Measurements from ENCODE around the gene ITGAV.

Gene ITGAV

GRCh38 chr2:186675380-186675779, 85.5 kb downstream of the ITGAV start:
- Histone ChIP-seq H3K27ac (no peak overlapping the region), H3K4me1 (no peaks in the 10 kb centered on the region), H3K9me3 (ENCODE audit: control insufficient read depth, low read length) (no peaks in the 10 kb centered on the region), H3K79me2 (no peaks in the 10 kb centered on the region), H2AFZ (no peak overlapping the region), H3K9ac (no peak overlapping the region), H3K4me3 (ENCODE audit: low read depth, low read length) (no peak overlapping the region), H3K36me3 (ENCODE audit: control insufficient read depth, insufficient read depth, low read length) (no peaks in the 10 kb centered on the region), H3K4me2 (ENCODE audit: low read length) (no peak overlapping the region), H3K27me3 (ENCODE audit: control insufficient read depth, insufficient read depth, low read length) (no peaks in the 10 kb centered on the region)
- no peak for TF ChIP-seq CTCF (IDR thresholded peaks at IDR 0.05)

GRCh38 chr2:186683341-186683740, 93.5 kb downstream of the ITGAV start:
- no peaks in the 10 kb centered on the region for H3K36me3 ChIP-seq (ENCODE audit: control insufficient read depth, insufficient read depth, low read length)
- H3K9ac ChIP-seq, result no peak overlapping the region
- no peaks in the 10 kb centered on the region for H3K9me3 ChIP-seq (ENCODE audit: control insufficient read depth, low read length)
- no peak overlapping the region for H2AFZ ChIP-seq
- H3K4me3 ChIP-seq (ENCODE audit: low read depth, low read length), result no peak overlapping the region
- no peak overlapping the region for H3K27ac ChIP-seq
- no peak for TF ChIP-seq CTCF (IDR thresholded peaks at IDR 0.05)
- no peaks in the 10 kb centered on the region for H3K4me1 ChIP-seq
- H3K79me2 ChIP-seq, result no peaks in the 10 kb centered on the region
- no peaks in the 10 kb centered on the region for H3K27me3 ChIP-seq (ENCODE audit: control insufficient read depth, insufficient read depth, low read length)
- no peak overlapping the region for H3K4me2 ChIP-seq (ENCODE audit: low read length)

- H3K4me1 ChIP-seq, result no peaks in the 10 kb centered on the region
- no peak for TF ChIP-seq CTCF (IDR thresholded peaks at IDR 0.05)
- H3K4me3 ChIP-seq (ENCODE audit: low read depth, low read length), result no peak overlapping the region
- H3K9ac ChIP-seq, result no peak overlapping the region
- H3K36me3 ChIP-seq (ENCODE audit: control insufficient read depth, insufficient read depth, low read length), result no peaks in the 10 kb centered on the region
- H2AFZ ChIP-seq, result no peak overlapping the region
- no peak overlapping the region for H3K4me2 ChIP-seq (ENCODE audit: low read length)
- H3K27me3 ChIP-seq (ENCODE audit: control insufficient read depth, insufficient read depth, low read length), result no peaks in the 10 kb centered on the region
- H3K9me3 ChIP-seq (ENCODE audit: control insufficient read depth, low read length), result no peaks in the 10 kb centered on the region
- no peaks in the 10 kb centered on the region for H3K79me2 ChIP-seq
- H3K27ac ChIP-seq, result no peak overlapping the region
Observed at GRCh38 chr2:186687807-186688211, 98.0 kb downstream of the ITGAV start.

GRCh38 chr2:186688813-186689212, 99.0 kb downstream of the ITGAV start:
- H3K4me2 ChIP-seq (ENCODE audit: low read length), result no peak overlapping the region
- H3K36me3 ChIP-seq (ENCODE audit: control insufficient read depth, insufficient read depth, low read length), result no peaks in the 10 kb centered on the region
- H3K9me3 ChIP-seq (ENCODE audit: control insufficient read depth, low read length), result no peaks in the 10 kb centered on the region
- H3K27me3 ChIP-seq (ENCODE audit: control insufficient read depth, insufficient read depth, low read length), result no peaks in the 10 kb centered on the region
- H3K27ac ChIP-seq, result no peak overlapping the region
- no peak for TF ChIP-seq CTCF (IDR thresholded peaks at IDR 0.05)
- H3K79me2 ChIP-seq, result no peaks in the 10 kb centered on the region
- H3K4me1 ChIP-seq, result no peaks in the 10 kb centered on the region
- no peak overlapping the region for H3K9ac ChIP-seq
- H3K4me3 ChIP-seq (ENCODE audit: low read depth, low read length), result no peak overlapping the region
- no peak overlapping the region for H2AFZ ChIP-seq

GRCh38 chr2:186690786-186691185, 100.9 kb downstream of the ITGAV start:
- TF ChIP-seq CTCF (IDR thresholded peaks at IDR 0.05), result no peak
- no peak overlapping the region for H3K4me3 ChIP-seq (ENCODE audit: low read depth, low read length)
- no peaks in the 10 kb centered on the region for H3K9me3 ChIP-seq (ENCODE audit: control insufficient read depth, low read length)
- H3K79me2 ChIP-seq, result no peaks in the 10 kb centered on the region
- H2AFZ ChIP-seq, result no peak overlapping the region
- no peak overlapping the region for H3K27ac ChIP-seq
- H3K36me3 ChIP-seq (ENCODE audit: control insufficient read depth, insufficient read depth, low read length), result no peaks in the 10 kb centered on the region
- H3K9ac ChIP-seq, result no peak overlapping the region
- H3K4me1 ChIP-seq, result peaks cover 2% of the 10 kb centered on the region
- no peaks in the 10 kb centered on the region for H3K27me3 ChIP-seq (ENCODE audit: control insufficient read depth, insufficient read depth, low read length)
- H3K4me2 ChIP-seq (ENCODE audit: low read length), result no peak overlapping the region

Data from parathyroid adenoma (tissue), 2 donors.